HG03139 (cell line): Measurements from ENCODE around the gene ABCB10.
"Not testable (repeated sequence)": the region's sequence is repeated elsewhere in the genome, so short reads cannot be mapped to it uniquely, and the experiment has no call there.

ENCODE experiments used
- ATAC-seq: cut with Tn5 transposase; IDR thresholded peaks from one replicate; pipeline ENCODE4 v1.9.1; 2021; ENCODE audit not compliant: unreplicated experiment

The ABCB10 gene

DNA sequence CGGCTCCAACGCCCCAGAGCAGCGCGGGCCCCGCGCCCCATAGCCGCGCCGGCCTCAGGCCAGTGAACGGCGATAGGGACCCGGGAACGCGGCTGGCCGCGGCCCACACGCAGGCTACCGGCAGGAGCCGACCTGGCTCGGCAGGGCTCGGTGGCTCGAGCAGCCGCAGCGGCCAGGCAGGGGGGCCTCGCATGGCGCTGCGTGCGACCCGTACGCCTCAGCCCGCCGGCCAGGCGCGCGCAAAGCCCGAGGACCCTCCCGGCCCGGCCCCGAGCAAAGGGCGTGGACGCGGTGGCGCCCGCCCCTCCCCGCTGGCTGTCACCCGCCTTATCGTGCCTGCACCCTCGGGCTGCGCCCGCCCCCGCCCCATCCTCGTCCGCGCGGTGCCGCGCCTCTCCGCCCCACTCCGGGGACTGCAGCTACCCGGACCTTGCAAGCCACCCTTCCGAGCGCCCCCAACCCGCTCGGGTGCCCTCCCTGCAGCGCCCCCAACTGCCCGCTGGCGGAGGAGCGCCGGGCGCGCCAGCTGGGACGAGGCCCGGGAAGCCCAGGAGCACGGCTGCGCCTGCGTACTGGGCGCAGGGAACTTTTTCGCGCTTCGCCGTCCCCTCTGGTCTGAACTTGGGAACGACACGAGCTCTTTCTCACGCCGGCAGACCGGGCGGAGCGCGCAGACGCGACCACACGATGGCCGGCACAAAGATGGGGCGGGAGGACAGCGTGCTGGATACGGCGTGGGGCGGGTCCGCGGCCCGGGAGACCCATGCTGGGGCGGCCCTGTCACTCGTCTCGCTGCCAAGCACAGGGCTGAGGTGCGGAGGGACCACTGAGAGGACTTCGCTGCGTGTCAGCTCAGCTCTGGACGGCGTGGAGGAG, at the start of gene ABCB10:
TSS of gene ABCB10 (minus strand) at position 248 of the 876 bp plus-strand sequence. CDS start at position 193, 55 bp downstream.
- ATAC-seq = peak; percentile 77

DNA sequence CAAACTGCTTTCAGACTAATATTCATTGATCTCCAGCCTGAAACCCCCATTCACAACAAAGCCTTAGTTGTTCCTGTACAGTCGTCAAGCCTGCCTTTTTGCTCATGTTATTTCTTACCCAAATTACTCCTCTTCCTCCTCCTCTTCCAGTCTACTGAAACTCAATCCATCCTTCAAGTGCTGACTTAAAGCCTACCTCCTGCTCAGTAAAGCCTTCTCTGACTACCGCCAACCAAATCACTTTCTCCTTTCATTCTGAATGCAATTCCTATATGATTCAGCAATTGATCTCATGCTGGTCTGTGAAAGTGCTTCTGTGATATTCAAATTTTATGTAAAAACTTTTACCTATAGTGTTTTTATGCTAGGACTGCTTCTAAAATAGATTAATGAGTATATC, 48.9 kb upstream of the ABCB10 start:
- ATAC-seq = no peak

DNA sequence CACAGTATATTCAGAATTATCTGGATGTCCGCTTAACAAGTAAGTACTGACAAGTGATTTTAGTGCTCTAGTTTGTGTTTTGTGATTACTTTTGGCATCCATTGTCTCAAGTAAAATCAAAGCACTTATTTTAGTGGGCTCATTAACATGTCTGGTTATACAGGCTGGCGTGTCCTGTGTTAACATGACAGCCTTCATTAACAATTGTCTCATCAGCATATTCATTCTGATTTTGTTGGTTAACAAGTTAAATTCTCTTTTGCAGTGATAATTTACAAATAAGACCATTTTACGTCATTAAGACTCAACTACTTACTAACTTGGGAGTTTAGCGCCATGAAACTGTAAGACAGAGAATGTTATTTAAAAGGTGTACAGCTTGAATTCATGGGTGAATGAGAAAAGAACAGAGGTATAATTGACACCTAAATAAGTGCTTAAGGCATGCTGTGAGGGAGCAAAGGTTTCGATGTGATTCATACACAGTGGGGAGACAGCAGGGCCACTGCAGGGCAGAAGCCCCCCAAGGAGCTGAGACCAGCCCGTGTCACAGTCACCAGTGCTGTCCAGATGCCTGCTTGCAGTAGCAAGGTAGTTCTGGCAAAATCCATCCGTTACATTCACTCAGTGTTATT, 45.0 kb upstream of the ABCB10 start:
- ATAC-seq = no peak

DNA sequence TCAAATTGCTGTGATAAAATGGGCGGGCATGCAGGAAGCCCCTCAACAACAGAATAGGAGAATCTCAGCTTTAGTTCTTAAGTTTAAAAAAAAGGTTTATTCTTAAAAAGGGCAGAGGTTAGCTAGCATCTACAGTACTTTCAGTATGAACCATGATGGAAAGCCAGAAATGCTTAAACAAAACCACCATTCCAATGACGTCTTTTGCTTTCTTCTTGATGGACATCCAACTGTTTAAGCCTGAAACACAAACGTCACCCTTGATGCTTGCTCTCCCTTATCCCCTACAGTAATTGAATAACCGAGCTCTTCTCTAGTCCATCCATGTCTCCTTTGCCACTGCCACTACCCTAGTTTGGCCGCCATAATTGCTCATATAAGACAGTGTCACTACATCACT, 41.7 kb upstream of the ABCB10 start:
- no peak for ATAC-seq

DNA sequence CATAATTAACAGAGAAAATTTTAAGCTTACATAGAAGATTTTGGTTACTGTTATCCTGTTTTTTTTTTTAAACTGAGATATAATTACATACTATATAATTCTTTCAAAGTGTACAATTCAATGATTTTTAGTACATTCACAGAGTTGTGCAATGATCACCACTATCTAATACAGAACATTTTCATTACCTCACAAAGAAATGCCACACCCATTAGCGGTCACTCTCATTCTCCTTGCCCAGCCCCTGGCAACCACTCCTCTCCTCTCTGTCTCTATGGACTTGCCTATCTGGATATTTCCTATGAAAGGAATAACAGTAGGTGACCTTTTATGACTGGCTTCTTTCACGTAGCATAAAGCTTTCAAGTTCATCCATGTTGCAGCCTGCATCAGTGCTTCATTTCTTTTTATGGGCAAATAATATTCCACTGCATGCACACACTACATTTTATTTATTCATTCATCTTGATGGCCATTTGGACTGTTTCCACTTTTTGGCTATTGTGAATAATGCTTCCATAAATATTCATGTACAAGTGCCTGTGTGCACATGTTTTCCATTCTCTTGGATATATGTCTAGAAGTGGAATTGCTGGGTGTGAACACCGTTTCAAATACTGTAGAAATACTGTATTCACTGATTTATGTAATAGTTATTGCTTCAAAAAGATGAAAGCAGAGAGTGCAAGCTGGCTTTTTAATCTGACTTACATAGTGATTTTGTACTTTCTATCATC, 40.9 kb upstream of the ABCB10 start:
- no peak for ATAC-seq

DNA sequence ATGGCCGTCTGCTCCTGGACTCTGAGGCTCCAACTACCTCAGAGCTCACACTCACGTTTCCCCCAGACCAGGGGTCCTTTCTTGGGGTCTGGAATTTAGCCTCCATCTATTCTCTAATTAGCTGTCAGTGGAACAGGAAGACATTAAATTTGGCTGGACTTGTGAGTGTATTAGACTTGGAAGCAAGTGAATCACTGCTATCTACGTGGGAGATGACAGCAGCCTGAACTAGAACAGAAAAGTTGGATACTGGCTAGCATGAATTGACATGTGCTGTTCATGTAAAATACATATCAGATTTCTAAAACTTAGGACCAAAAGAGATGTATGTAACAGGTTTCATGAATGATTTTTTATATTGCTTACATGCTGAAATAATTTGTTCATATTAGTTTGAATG, 39.4 kb upstream of the ABCB10 start:
- ATAC-seq = no peak

DNA sequence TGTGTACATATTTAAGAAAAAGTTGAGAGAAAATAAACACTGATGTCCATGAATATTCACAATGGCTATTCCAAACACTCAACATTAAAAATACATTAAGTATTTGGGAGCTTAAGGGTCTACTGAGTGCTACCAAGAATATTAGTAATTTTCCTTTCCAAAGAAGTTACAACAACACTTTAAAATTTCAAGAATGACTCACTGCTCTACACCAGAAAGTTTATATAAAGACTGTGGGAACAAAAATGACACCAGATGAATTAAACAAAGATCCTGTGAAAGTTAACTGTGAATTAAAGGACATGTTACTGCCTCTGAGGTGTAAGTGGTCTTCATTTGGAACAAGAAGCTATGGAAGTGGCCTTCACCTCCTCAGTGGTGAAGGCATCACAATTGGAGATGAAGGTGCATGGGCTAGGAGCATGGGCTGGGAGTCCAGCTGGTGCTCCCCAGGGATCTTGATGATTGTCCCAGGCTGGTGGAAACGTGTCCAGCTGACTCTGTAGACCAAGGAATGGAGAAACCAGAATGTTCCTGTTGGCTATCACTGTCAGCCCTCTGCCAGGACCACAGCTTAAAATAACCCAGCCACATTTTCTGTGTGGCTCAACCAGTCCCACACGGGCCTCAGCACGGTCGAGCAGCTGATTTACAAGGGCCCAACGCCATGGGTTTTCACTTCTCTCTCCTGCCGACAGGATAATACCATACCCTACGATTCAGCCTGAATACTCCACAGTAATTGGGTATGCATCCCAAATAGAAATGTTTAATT, 38.6 kb upstream of the ABCB10 start:
- no peak for ATAC-seq

DNA sequence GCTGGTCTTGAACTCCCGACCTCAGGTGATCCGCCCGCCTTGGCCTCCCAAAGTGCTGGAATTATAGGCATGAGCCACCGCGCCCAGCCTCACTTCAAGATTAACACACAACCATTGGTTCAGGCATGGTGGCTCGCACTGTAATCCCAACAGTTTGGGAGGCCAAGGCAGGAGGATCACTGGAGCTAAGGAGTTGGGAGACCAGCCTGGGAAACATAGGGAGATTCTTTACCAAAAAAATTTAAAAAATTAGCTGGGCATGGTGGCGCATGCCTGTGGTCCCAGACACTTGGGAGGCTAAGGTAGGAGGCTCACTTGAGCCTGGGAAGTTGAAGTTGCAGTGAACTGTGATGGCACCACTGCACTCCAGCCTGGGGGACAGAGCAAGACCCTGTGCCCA, 37.4 kb upstream of the ABCB10 start:
- ATAC-seq = not testable (repeated sequence)

DNA sequence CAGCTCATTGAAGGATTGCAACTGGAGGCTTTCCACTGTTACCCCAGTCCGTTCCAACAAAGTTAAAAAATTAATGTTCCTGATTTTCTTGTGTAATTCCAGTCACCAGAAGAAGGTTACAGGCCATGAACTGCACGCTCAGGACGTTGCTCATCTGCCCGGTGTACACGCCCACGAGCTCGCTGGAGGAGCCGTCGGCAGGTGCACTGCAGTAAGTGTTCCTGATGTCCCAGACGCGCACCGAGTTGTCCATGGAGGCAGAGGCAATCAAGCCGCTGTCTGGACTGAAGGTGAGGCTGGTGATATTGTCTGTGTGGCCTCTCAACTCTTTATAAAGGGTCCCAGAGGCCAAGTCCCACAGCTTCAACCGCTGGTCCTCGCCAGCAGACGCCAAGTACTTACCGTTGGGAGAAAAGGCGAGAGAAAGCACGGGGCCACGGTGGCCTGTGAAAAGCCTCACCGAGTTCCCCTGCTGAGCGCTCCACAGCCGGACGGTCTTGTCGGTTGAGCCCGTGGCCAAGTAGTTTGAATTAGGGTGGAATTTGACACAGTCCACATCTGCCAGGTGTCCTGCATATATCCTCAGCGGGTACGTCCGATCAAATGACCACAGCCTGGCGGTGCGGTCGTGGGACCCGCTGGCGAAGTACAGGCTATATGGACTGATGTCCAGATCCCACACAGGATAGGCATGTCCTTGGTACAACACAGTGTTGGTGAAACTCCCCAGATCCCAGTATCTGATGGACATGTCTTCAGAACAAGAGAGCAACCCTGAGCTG, 35.9 kb upstream of the ABCB10 start:
- ATAC-seq = no peak

DNA sequence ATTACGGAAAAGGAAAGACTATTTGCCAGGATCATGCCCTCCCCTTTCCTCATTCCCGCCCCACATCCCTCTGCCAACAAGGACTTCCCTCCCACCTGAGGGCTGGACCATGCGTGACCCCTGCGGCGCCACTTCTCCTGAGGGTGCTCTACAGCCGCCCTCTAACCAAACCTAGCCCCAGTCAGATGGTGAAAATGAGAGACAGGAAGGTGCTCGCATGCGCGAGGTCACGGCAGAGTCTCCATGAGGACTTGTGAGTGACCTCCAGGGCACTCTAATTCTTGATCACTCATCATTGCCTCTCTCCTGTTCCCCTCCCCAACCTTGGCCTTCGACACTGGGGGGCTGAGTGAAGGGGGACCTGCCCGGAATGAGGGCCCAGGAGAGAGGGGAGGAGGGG, 35.3 kb upstream of the ABCB10 start:
- ATAC-seq = no peak

DNA sequence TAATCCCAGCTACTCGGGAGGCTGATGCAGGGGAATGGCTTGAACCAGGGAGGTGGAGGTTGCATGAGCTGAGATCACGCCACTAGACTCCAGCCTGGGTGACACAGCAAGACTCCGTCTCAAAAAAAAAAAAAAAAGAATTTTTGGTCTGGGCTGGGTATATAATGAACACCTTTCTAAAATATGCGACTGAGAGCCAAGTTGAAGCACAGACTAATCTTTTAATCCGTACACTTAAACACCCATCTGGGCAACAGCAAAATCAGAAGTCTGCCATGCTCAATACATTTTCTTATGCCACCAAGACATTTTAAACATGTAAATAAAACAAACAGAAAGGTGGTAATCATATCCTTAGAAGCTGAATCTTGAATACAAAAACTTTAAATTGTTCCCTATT, 31.6 kb upstream of the ABCB10 start:
- ATAC-seq = no peak

DNA sequence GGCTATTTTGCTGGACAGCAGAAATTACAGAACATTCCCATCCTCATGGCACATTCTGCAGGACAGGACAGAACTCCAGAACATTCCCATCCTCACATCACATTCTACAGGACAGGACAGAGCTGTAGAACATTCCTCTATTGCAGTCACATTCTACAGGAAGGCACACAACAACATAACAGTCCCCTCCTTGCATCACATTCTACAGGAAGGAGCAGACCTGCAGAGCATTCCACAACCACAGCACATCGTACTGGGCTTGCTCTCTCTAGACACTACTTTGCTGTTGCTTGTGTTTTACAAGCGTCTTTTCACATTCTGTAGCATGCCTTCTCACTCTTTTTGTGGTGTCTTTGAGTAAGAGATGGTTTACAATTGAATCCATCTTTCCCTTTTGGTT, 26.8 kb upstream of the ABCB10 start:
- no peak for ATAC-seq

DNA sequence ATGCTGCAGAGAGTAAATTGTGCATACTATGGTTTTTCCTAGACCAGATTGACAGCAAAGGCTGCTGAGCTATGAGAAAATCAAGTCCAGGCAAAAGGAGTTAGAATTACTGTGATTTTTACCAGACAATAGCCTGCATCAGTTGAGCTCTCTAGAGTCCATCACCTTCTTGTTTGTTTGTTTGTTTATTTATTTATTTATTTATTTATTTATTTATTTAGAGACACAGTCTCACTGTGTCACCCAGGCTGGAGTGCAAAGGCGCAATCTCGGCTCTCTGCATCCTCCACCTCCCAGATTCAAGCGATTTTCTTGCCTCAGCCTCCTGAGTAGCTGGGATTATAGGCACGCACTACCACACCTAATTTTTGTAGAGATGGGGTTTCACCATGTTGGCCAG, 24.2 kb upstream of the ABCB10 start:
- ATAC-seq = no peak

DNA sequence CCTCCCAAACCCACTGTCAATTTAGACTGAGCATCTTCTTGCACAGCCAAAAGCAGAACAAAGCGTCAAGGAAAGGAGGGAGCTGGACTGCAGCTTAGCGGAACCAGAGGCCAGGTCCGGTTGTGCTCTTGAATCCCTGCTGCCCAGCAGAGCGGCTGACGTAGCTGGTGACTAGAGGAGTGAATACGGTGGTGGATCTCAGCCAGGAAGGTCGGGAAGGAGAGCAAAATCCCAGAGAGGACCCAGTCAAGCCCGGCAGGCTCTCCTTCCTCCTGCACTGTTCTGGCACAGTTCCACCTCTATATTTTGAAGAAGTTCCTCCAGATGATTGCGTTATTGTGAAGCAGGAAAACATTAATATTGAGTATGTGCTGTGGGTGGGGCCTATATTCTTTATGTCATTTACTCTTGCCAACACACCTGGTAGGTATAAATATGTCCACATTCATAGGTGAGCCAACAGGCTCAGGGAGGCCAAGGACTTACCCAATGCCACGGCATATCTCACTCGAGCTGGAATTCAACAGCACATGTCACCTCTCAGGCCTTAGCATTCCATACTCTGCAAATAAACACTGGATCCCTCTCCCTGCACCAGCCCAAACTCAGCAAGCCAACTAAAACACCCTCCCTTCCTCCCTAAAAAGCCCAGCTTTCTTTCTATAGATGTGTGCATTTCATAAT, 23.6 kb upstream of the ABCB10 start:
- no peak for ATAC-seq

DNA sequence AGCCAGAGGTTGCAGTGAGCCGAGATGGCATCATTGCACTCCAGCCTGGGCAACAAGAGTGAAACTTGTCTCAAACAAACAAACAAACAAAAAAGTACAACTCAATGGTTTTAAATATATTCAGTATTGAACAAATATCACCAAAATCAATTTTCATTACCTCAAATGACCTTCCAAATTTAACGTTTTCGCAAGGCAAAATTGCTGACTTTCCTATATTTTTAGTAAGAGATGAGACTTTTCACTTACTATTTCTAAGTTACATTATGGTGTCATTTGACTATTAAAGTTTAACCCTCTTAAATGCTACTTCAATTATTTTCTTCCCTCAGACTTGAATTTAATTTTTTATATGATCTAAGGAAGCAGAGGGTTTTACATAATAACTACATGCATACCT, 23.0 kb upstream of the ABCB10 start:
- no peak for ATAC-seq

DNA sequence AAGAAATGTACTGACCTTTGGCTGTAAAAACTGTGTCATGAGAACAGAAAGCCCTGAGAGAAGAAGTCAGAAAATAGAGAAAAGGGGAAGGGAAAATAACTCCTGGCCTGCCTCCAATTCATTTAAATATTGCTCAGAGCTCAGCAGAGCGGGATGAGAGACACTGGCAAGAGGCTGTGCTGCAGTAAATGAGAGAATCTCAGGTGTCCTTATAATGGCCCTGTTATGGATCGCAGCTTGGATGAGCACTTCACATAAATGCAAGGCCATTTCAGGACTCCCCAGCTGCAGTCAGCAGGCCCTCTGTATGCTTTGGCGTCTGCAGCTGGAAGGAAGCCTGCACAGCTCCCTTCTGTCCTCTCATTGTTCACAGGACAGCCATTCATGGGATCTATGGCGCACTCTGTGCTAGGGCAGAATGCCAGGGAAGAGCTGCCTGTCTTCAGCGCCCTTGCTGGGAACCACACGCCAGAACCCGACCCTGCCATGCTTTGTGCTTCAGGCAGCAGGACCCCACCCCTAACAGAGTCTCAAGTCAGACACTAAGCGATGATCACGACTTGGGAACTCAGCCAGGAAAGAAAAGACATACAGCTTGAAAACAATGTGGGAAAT, 20.7 kb upstream of the ABCB10 start:
- ATAC-seq = peak; percentile 75

DNA sequence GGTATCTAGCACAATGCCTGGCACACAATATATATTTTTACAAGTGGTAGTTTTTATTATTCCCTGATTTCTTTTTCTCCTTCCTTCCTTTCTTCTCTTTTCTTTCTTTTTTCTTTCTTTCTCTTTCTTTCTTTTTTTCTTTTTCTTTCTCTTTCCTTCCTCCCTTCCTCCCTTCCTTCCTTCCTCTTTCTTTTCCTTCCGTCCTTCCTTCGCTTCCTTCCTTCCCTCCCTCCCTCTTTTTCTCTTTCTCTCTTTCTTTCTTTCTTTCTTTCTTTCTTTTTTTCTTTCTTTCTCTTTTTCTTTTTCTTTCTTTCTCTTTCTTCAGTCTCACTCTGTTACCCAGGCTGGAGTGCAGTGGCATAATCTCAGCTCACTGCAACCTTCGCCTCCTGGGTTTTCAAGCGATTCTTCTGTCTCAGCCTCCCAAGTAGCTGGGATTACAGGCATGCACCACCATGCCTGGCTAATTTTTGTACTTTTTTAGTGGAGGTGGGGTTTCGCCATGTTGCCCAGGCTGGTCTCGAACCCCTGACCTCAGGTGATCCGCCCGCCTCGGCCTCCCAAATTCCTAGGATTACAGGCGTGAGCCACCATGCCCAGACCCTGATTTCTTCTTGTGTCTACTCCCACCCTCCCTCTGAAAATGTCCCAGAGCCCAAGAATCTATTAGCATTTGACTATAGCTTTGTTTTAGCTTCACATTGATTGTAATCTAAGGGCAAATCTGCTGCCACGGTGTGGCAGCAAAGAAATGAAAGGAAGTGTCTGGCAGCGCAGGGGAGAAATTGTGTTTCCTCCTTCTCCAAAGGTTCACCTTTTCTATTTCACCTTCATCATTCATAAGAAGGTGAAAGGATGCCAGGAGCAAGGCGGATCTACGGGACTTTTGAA, 19.9 kb upstream of the ABCB10 start:
- ATAC-seq = peak; percentile 21

DNA sequence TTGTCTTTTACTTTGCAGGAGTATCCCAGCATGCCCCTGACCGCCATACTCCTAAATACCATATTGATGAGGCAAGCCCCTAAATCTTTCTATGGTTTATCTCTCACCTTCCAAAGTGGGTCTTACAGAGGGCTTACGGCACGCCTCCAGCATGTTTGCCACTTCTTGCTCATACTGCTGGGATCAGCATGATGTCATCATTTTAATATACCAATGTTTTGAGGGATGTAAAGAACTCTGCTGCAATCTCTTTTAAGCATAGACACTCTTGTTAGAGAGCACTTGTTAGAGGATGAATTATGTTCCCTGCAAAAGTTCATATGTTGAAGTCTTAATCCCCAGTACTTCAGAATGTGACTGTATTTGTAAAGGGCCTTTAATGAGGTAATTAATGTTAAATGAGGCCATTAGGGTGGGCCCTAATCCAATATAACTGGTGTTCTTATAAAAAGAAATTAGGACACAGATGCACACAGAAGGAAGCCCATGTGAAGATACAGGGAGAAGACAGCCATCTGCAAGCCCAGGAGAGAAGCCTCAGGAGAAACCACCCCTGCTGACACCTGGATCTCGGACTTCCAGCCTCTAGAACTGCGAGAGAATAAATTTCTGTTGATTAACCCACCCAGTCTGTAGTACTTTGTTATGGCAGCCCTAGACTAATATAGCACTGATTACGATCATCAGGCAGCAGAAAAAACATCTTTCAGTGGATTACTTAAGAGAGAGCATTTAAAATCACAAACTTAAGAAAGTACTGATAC, 16.4 kb upstream of the ABCB10 start:
- ATAC-seq = no peak
